Measurements from ENCODE around the gene CALML4.
"Not testable (repeated sequence)": the region's sequence is repeated elsewhere in the genome, so short reads cannot be mapped to it uniquely, and the experiment has no call there.

The CALML4 gene

GRCh38 chr15:68232937-68233336 lies 27.8 kb upstream of the CALML4 start:
- no peak for TF ChIP-seq Cebpa-rat (IDR thresholded peaks at IDR 0.05)
- Histone ChIP-seq H3K36me3 (no peaks in the 10 kb centered on the region), H4K20me1 (no peaks in the 10 kb centered on the region), H3K4me1 (peaks cover 62% of the 10 kb centered on the region), H3K4me2 (peak overlapping the region; percentile 60), H3K4me3 (no peak overlapping the region), H3K27me3 (no peaks in the 10 kb centered on the region), H3K9ac (no peak overlapping the region), H3K9me3 (no peaks in the 10 kb centered on the region), H3K27ac (peak overlapping the region; percentile 34; the same call in 1 of the 2 replicates)

GRCh38 chr15:68232449-68232848 lies 27.3 kb upstream of the CALML4 start:
- Histone ChIP-seq H3K27ac (peak overlapping the region; percentile 34; the same call in 1 of the 2 replicates), H3K4me3 (no peak overlapping the region), H4K20me1 (no peaks in the 10 kb centered on the region), H3K4me1 (peaks cover 62% of the 10 kb centered on the region), H3K36me3 (no peaks in the 10 kb centered on the region), H3K9me3 (no peaks in the 10 kb centered on the region), H3K4me2 (peak overlapping the region; percentile 60), H3K9ac (no peak overlapping the region), H3K27me3 (no peaks in the 10 kb centered on the region)
- no peak for TF ChIP-seq Cebpa-rat (IDR thresholded peaks at IDR 0.05)

DNA sequence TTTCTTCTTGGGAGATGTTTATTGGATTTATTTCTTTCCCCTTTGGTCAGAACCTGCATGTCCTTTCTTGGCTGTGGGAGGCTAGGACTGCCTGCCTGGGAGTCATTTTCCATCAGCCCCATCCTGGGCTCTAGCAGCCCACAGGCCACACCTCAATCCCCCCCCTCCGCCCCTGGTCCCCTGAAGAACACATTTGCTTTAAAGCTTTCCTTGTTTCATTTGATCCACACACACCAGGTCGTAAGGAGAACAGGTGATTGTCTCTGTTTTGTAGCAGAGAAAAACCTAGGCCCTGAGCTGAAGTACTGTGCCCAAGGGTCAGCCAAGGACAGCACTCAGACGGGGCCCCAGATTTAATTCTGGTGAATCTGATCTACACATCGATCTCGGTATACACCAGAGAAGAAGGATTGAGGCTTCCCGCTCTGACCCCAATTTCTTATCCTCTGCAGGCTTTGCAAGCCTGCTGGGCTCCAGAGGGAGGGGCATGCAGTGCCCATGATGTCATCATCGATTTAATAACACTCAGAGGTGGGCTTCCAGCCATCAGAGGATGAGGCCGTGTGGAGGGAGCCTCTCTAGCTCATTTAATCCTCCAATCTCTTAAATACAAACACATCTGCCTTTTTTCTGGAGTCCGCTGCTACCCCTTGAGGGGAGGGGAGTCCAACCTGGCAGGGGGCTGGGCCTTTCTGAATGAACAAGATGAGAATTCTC lies 26.1 kb upstream of the CALML4 start:
- H3K27ac ChIP-seq, result peak overlapping the region; percentile 100
- no peaks in the 10 kb centered on the region for H3K27me3 ChIP-seq
- TF ChIP-seq Cebpa-rat (IDR thresholded peaks at IDR 0.05), result no peak
- no peaks in the 10 kb centered on the region for H3K9me3 ChIP-seq
- H4K20me1 ChIP-seq, result no peaks in the 10 kb centered on the region
- no peaks in the 10 kb centered on the region for H3K36me3 ChIP-seq
- peaks cover 69% of the 10 kb centered on the region for H3K4me1 ChIP-seq
- peak overlapping the region; percentile 94 for H3K4me2 ChIP-seq
- peak overlapping the region; percentile 6; the same call in 1 of the 2 replicates for H3K9ac ChIP-seq
- no peak overlapping the region for H3K4me3 ChIP-seq

GRCh38 chr15:68230157-68231100 lies 25.3 kb upstream of the CALML4 start:
- H4K20me1 ChIP-seq, result no peaks in the 10 kb centered on the region
- peak overlapping the region; percentile 86 for H3K4me3 ChIP-seq
- H3K27ac ChIP-seq, result peak overlapping the region; percentile 100
- H3K9me3 ChIP-seq, result no peaks in the 10 kb centered on the region
- H3K27me3 ChIP-seq, result no peaks in the 10 kb centered on the region
- peak overlapping the region; percentile 98 for H3K9ac ChIP-seq
- H3K4me1 ChIP-seq, result peaks cover 78% of the 10 kb centered on the region
- no peak for TF ChIP-seq Cebpa-rat (IDR thresholded peaks at IDR 0.05)
- no peaks in the 10 kb centered on the region for H3K36me3 ChIP-seq
- peak overlapping the region; percentile 94 for H3K4me2 ChIP-seq

DNA sequence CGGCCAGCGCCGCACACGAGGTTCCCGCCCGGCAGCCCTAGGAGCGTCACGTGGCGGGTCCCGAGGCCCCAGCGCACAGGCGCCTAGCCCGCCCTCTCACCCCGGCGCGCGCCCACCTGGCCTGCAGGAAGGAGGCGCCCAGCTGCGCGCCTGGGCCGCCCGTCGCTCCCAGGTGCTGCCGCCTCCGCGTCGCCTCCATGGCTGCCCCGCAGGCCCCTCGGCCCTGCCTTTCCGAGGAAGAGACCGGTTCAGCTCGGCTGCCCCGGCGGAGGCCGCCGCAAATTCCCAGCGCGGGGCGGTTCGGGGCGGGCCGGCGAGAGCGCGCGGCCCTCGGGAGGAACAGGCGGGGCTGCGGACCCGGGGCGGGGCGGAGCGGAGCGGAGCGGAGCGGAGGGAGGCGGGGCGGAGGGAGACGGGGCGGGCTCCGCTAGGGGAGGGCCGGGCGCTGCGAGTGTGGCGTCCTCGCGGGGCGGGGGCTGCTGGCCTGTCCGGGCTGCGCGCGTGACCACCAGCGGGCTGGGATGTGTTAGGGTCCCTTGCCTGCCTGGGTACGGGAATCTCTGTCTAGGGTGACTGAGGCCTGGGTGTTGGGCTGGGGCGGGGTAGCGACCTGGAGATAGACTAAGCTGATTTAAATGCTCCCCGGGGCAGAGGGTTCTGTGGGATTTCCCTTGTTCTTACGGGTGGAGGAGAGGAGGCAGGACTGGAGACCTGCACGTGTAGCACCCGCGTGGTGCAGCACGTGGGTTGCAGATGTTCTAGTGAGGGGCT lies 24.4 kb upstream of the CALML4 start, which contains the start of gene CLN6:
TSS of gene CLN6 (minus strand) at position 343 of the 771 bp plus-strand sequence. CDS start at position 199, 144 bp downstream.
- TF ChIP-seq Cebpa-rat (IDR thresholded peaks at IDR 0.05), result no peak
- Histone ChIP-seq H3K4me3 (peak within 1 kb of the TSS; percentile 86), H3K9me3 (no peaks in the 10 kb centered on the region), H3K27me3 (no peaks in the 10 kb centered on the region), H3K36me3 (no peaks in the 10 kb centered on the region), H3K4me1 (peaks cover 85% of the 10 kb centered on the region), H4K20me1 (no peaks in the 10 kb centered on the region), H3K4me2 (peak within 1 kb of the TSS; percentile 94), H3K27ac (peak within 1 kb of the TSS; percentile 100), H3K9ac (peak within 1 kb of the TSS; percentile 98)

- TF ChIP-seq Cebpa-rat (IDR thresholded peaks at IDR 0.05), result no peak
- Histone ChIP-seq H3K4me2 (peak overlapping the region; percentile 94), H4K20me1 (no peaks in the 10 kb centered on the region), H3K4me3 (peak overlapping the region; percentile 86), H3K9ac (peak overlapping the region; percentile 98), H3K27ac (peak overlapping the region; percentile 100), H3K27me3 (no peaks in the 10 kb centered on the region), H3K36me3 (no peaks in the 10 kb centered on the region), H3K4me1 (peaks cover 89% of the 10 kb centered on the region), H3K9me3 (no peaks in the 10 kb centered on the region)
Observed at GRCh38 chr15:68228971-68229385, 23.8 kb upstream of the CALML4 start.

DNA sequence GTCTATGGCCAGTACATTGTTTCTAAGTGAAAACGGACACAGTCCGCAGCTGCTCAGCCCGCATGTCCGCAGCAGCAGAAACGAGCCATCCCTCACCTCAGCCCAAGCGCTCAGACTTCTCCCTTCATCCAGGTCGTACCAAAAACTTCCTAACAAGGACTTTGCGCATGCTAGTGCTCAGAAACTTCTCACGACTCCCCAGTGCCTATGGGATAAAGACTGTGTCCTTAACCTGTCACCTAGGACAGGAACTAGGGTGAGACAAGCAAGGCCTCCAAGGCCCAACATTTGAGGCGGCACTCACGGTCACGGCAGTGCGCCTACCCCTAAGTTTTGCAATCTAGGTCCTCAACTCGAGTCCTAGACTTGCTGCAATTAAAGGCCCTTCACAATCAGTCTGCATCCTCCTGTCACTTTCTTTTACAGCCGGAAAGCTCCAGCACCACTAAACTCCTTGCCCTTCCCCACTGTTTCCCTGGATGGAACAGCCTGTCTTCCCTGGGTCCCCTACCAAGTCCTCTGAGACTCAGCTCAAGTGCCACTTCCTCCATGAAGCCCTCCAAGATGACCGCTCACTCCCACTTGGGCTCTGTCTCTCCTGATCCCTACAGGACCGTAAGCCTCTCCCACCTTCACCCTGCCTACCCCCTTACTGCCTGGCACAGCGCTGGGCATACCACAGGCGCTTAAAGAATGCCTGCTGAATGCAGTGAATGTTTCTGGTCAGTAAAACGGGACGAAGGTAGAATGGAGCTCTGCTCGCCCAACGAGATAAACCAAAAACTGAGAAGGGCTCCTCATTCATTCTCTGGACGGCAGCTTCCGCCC lies 23.2 kb upstream of the CALML4 start:
- Histone ChIP-seq H3K4me3 (peak overlapping the region; percentile 86), H3K9me3 (no peaks in the 10 kb centered on the region; the same call in 1 of the 2 replicates), H3K9ac (peak overlapping the region; percentile 98), H3K27ac (peak overlapping the region; percentile 100), H4K20me1 (no peaks in the 10 kb centered on the region), H3K4me2 (peak overlapping the region; percentile 94), H3K27me3 (no peaks in the 10 kb centered on the region), H3K36me3 (no peaks in the 10 kb centered on the region; the same call in 1 of the 2 replicates), H3K4me1 (peaks cover 89% of the 10 kb centered on the region)
- TF ChIP-seq Cebpa-rat (IDR thresholded peaks at IDR 0.05), result peak; percentile 23; the same call in 1 of the 2 replicates

DNA sequence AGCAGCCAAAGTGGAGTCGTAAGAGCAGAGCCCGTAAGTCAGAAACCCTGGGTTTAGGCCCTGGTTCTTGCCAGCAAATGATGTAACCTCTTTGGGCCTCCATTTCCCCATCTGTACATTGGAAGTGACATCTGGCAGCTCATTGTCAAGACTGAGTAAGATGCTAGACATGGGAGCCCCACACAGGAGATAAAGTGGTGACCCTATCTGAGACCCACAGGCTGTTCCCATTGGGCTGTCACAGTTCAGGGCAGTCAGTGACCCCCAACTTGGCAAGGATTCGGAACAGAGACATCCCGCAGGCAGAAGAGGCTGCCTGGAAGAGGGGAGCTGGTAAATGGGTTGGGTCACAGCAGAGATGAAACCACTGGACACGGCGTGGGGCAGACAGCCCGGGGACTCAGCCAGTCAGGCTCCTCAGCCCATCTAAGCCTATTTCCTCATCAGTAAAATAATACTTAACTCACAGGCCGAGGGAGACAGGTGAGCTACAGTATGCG lies 22.6 kb upstream of the CALML4 start:
- peak overlapping the region; percentile 86 for H3K4me3 ChIP-seq
- peaks cover 3% of the 10 kb centered on the region; the same call in 1 of the 2 replicates for H3K9me3 ChIP-seq
- H4K20me1 ChIP-seq, result no peaks in the 10 kb centered on the region
- no peaks in the 10 kb centered on the region; the same call in 1 of the 2 replicates for H3K36me3 ChIP-seq
- peaks cover 89% of the 10 kb centered on the region for H3K4me1 ChIP-seq
- peak overlapping the region; percentile 100 for H3K27ac ChIP-seq
- peak overlapping the region; percentile 94 for H3K4me2 ChIP-seq
- no peaks in the 10 kb centered on the region for H3K27me3 ChIP-seq
- TF ChIP-seq Cebpa-rat (IDR thresholded peaks at IDR 0.05), result no peak
- H3K9ac ChIP-seq, result peak overlapping the region; percentile 98

- H3K9ac ChIP-seq, result peak overlapping the region; percentile 20; the same call in 1 of the 2 replicates
- H3K4me2 ChIP-seq, result peak overlapping the region; percentile 94
- H3K4me1 ChIP-seq, result peaks cover 67% of the 10 kb centered on the region
- not testable (repeated sequence) for H3K27me3 ChIP-seq, H4K20me1 ChIP-seq
- 0 out of 2 replicates have a peak overlapping the region, but pooled peaks have one; percentile 8 for H3K4me3 ChIP-seq
- H3K36me3 ChIP-seq, result peaks cover 15% of the 10 kb centered on the region
- H3K9me3 ChIP-seq, result peaks cover 16% of the 10 kb centered on the region
- H3K27ac ChIP-seq, result peak overlapping the region; percentile 100
Observed at GRCh38 chr15:68225442-68225841, 20.3 kb upstream of the CALML4 start.
